HG03520 (cell line): ENCODE measurements around the gene RGS6.
"Not testable (repeated sequence)": the region's sequence is repeated elsewhere in the genome, so short reads cannot be mapped to it uniquely, and the experiment has no call there.

ENCODE experiments used
- ATAC-seq: cut with Tn5 transposase; IDR thresholded peaks from one replicate; pipeline ENCODE4 v1.9.1; 2021; ENCODE audit warnings: mild to moderate bottlenecking, moderate library complexity; ENCODE audit not compliant: unreplicated experiment

The RGS6 gene

DNA sequence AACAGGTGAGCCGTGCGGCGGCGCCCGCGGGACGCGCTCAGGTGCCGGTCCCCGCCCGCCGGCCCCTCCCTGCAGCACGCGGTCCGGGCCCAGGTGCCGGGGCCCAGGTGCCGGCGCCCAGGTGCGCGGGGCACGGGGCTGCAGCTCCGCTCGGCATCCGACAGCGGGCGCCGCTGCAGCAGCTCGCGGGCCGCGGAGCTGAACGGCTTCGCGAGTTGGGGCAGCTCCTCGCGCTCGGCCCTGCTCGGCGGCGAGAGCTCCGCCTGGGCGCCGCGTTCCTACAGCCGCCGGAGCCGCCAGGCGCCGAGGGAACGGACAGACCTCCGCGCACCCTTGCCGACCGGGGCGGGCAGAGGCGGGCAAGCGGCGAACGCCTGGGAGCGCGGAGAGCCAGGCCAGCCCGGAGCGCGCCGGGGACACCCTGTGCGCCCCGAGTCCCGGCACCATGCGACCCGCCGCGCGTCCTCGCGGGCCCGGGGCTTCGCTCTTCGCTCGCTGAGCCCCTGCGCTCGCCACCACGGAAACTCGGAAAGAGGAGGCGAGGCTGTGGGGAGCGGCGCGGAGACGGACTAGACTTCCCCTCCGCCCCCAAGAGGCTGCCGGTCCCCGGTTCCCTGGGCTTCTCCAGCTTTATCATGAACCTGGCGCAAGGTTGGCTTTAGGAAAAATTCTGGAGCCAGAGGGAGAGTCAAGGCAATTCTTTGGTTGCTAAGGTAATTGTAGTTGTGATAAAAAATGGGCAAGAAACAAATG is at the start of gene RGS6:
Gene RGS6 (plus strand): TSS at position 201 of the 753 bp plus-strand sequence.
- no peak for ATAC-seq

DNA sequence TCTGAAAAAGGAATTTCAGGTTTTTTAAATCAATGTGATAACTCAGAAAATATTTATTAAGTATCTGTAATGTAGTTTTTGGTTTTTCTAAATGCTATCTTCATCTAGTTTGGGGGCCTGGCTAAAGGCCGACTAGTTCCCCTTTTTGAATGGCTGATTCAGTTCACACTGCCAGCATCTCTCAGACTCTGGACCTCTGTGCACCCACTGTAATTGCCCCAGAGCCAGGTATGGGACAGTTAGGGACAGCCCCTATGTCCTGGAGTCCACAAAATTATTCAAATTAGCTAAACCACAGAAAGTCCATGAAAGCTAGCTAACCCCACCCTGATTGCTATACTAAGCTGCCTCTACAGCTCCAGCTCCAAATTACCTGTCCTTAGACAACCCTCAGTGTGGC is 49.1 kb upstream of the RGS6 start:
- ATAC-seq, result no peak

DNA sequence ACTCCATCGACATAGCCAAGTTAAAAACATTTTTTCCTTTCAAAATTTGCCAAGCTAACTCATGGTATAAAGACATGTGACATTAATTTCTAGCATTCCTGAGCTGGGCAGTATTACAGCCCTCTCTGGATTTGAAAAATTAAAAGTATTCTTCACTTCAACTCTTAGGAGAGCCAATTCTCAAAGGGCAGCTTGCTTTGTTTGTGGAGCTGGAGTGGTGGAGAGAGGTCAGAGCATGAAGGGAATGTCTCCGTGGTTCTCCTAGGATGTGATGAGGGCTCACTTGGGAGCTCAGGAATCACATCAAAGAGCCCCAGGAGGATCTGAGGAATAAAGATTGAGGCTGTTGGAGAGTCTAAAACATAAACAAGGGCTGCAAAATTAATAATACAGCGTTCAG is 46.9 kb upstream of the RGS6 start:
- ATAC-seq, result no peak

GRCh38 chr14:71887802-71888201 is 44.4 kb upstream of the RGS6 start:
- not testable (repeated sequence) for ATAC-seq

- no peak for ATAC-seq
Observed at GRCh38 chr14:71890541-71890940, 41.7 kb upstream of the RGS6 start.

DNA sequence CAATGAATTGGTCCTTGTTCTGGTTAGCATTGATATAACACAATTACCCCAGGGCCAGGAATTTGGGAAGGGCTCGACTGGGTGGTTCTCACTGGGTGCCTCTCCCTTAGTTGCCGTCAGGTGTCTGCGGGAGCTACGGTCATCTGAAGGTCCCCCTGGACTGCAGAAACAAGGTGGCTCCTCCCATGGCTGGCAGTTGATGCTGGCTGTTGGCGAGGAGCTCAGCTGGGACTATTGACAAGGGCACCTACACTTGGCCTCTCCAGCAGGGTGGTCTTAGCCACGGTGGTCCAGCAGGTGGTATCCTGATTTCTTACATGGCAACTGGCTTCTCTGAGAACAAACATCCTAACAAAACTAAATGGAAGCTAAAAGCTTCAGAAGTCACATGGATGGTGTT is 41.0 kb upstream of the RGS6 start:
- no peak for ATAC-seq

- no peak for ATAC-seq
Observed at GRCh38 chr14:71891970-71892369, 40.3 kb upstream of the RGS6 start.

GRCh38 chr14:71905031-71905430 is 27.2 kb upstream of the RGS6 start:
- ATAC-seq, result no peak

DNA sequence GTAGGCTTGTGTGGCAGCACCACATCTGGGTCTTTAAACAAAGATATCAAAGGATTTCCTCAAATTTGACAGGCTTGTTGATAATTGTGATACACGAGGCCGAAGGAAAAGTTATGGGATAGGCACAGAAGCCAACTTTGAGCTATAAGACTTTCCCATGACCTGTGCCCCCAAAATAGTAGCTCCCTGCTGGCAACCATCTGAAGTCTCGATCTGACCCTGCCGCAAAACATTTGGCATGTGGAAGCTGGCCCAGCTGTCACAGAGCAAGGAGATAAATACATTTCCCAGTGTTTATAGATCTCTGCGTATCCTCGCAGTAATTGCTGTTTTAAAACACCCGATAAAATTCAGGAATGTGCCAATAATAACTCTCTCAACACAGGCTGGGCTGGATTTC is 26.4 kb upstream of the RGS6 start:
- no peak for ATAC-seq

GRCh38 chr14:71907793-71908515 is 24.3 kb upstream of the RGS6 start:
- ATAC-seq, result no peak

DNA sequence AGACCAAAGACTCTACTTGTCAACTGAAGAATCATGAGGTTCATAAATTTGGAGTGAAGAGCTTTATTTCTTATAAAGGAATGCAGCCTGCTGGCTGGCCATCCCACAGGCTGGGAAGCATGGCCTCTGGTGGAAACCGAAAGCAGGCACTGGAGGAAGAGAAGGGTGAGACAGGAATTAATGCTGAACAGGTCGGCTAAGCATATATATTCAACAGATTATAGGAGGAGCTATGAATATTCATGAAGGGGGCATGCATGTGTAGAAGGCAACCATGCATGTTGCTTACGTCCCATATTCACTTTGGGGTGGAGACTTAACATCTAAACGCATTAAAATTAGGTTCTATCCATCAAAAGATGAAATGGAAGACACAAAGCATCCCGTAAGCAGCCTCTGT is 20.6 kb upstream of the RGS6 start:
- no peak for ATAC-seq

DNA sequence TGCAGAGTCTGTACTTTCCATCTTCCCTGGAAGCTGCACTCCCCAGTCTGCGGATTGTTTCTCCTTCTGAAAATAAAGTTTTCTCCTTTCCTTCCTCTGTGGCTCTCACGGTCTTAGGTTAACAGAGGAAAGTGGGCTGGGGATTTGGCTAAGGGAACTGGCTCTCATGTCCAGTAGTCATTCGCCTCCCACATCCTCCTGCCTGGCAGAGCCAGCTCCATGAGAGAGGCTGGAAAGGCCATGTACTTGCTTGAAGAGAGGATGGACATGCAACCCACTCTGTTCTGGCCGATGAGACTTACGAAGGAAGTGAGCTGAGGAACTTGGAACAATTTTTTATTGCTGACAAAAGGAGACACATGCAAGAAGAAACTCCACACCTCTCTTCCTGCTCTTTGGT is 18.9 kb upstream of the RGS6 start:
- ATAC-seq, result no peak

DNA sequence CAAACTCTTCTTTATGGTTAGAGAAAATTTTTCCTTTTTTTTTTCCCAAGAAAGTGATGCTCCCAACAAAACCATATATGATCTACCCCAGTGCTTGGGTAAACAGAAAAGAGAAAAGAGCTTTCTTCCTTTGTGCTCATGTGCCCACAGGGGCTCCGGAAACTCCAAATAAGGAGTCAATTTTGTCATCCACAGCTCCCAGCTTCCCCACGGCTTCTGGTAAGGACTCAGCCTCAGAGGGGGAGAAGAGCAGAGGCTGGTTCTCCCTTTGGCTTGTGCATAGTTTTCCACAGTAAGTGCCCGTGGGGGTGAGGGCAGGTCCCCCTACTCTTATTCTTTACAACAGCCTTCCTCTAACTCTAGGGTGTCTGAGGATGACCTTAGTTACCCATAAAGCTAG is 13.3 kb upstream of the RGS6 start:
- ATAC-seq, result no peak

DNA sequence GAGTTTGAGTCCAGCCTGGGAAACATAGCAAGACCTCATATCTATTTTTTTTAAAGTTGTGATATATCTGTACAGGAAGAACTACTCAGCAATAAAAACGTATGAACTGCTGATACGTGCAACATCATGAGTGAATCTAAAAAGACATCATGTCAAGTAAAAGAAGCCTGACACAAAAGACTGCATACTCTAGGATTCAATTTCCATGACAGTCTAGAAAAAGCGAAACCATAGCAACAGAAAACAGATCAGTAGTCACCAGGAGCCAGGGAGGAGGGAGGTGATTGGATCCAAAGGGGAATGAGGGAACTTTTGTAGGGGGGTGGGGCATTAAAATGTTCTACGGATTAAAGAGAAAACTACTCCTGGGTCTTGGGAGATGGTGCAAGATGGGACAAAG is 8.7 kb upstream of the RGS6 start:
- no peak for ATAC-seq

DNA sequence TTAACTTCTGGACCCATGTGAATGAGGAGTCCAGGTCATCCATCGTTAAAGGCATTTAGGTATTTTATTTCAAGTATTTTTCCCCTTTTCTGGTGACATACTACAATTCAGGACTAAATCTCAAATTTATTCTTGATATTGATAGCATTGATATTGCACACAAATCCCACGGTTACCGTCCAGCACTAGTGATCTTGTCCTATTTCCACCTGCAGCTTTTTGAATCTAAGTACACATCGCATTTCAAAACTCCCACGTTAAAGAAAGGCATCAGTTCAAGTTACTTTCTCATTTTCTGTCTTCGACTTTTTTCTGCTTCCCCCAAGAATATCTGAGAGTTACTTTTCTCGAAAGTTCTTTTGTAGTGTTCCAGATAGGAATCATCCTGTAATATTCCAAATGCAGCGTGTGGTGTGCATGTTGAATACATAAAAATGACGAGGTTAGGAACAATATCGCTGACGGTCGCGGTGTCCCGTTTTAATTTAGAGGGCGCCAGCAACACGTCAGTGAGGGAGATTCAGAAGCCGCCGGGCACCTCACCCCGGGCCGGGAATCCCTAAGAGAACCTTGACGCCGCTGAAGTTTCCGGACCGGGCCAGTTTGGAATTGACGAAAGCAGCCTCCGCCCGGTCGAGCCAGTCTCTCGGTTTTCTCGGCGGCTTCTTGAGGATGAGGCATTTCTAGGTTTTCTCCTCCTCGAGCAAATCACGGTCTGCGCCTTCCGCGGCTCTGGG is 569 bp upstream of the RGS6 start:
- no peak for ATAC-seq

GRCh38 chr14:71933001-71933587 is 865 bp downstream of the RGS6 start:
- ATAC-seq, result no peak

GRCh38 chr14:71938273-71938672 is 6.0 kb downstream of the RGS6 start:
- not testable (repeated sequence) for ATAC-seq

DNA sequence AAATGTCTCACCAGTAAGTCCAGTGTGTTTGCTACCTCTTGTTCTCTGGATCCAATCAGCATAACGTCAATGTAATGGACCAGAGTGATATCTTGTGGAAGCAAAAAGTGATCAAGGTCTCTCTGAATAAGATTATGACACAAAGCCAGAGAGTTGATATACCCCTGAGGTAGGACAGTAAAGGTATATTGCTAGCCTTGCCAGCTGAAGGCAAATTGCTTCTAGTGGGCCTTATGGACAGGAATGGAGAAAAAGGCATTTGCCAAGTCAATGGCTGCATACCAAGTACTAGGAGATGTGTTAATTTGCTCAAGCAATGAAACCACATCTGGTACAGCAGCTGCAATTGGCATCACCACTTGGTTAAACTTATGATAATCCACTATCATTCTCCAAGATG is 7.1 kb downstream of the RGS6 start:
- ATAC-seq, result not testable (repeated sequence)

GRCh38 chr14:71940500-71940899 is 8.3 kb downstream of the RGS6 start:
- ATAC-seq, result not testable (repeated sequence)

DNA sequence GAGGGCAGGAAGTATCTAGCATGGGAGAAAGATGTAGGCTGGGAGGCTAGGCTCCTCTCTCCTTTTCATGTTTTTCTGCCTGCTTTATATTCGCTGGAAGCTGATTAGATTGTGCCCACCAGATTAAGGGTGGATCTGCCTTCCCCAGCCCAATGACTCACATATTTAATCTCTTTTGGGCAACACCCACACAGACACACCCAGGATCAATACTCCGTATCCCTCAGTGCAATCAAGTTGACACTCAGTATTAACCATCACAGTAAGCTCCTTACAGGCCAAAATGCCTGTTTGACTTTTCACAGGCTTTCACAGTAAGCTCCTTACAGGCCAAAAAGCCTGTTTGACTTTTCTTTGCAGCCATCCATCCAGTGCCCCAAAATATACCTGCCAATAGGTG is 9.4 kb downstream of the RGS6 start:
- ATAC-seq, result not testable (repeated sequence)

GRCh38 chr14:71942904-71943694 is 10.9 kb downstream of the RGS6 start:
- no peak for ATAC-seq
